Measurements from ENCODE around the gene PPIL4. TPM values are rescaled to one million over a fixed set of nuclear protein-coding genes. Genes with fewer than 3 reads are reported as not detected.

Gene PPIL4
- total and polyA plus RNA-seq, 7 donors, result 15.6 to 35.0 (median 31.3) TPM

GRCh38 chr6:149472241-149472640 is 73.6 kb downstream of the PPIL4 start:
- WGBS, 2 donors, result 83 to 86% methylated on average over 5 of the region's 5 CpGs
- Histone ChIP-seq H3K36me3 (no peaks in the 10 kb centered on the region), H3K27ac (no peak overlapping the region), H3K27me3 (no peaks in the 10 kb centered on the region), H3K9me3 (no peaks in the 10 kb centered on the region), H3K4me3 (no peak overlapping the region), H3K4me1 (peaks cover 0 to 10% (median 5%) of the 10 kb centered on the region in 4 donors)
- intact Hi-C loops (cut with DNase I), result no loop called here
- TF ChIP-seq EP300 (IDR thresholded peaks at IDR 0.05) (no peak), POLR2AphosphoS5 (IDR thresholded peaks at IDR 0.05) (no peak), POLR2A (IDR thresholded peaks at IDR 0.05) (no peak)
- TF ChIP-seq, protein P1, sequence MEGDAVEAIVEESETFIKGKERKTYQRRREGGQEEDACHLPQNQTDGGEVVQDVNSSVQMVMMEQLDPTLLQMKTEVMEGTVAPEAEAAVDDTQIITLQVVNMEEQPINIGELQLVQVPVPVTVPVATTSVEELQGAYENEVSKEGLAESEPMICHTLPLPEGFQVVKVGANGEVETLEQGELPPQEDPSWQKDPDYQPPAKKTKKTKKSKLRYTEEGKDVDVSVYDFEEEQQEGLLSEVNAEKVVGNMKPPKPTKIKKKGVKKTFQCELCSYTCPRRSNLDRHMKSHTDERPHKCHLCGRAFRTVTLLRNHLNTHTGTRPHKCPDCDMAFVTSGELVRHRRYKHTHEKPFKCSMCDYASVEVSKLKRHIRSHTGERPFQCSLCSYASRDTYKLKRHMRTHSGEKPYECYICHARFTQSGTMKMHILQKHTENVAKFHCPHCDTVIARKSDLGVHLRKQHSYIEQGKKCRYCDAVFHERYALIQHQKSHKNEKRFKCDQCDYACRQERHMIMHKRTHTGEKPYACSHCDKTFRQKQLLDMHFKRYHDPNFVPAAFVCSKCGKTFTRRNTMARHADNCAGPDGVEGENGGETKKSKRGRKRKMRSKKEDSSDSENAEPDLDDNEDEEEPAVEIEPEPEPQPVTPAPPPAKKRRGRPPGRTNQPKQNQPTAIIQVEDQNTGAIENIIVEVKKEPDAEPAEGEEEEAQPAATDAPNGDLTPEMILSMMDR (IDR thresholded peaks at IDR 0.05), result no peak
- DNase-seq, result no peak

- Histone ChIP-seq H3K36me3 (no peaks in the 10 kb centered on the region), H3K4me1 (peaks cover 0 to 10% (median 5%) of the 10 kb centered on the region in 4 donors), H3K27me3 (no peaks in the 10 kb centered on the region), H3K4me3 (no peak overlapping the region), H3K9me3 (no peaks in the 10 kb centered on the region), H3K27ac (no peak overlapping the region)
- 62 to 73% methylated on average over 3 of the region's 3 CpGs for WGBS, 2 donors
- TF ChIP-seq POLR2A (IDR thresholded peaks at IDR 0.05) (no peak), POLR2AphosphoS5 (IDR thresholded peaks at IDR 0.05) (no peak), EP300 (IDR thresholded peaks at IDR 0.05) (no peak)
- TF ChIP-seq, protein P1 (IDR thresholded peaks at IDR 0.05), result no peak
- intact Hi-C loops (cut with DNase I), result no loop called here
- DNase-seq, result no peak
Measured at GRCh38 chr6:149471801-149472200, 74.0 kb downstream of the PPIL4 start.

GRCh38 chr6:149470948-149471347 is 74.9 kb downstream of the PPIL4 start:
- no peaks in the 10 kb centered on the region for H3K27me3 ChIP-seq
- intact Hi-C loops (cut with DNase I), result no loop called here
- no peak overlapping the region for H3K4me3 ChIP-seq
- 94% methylated on average over 2 of the region's 2 CpGs for WGBS, 2 donors
- H3K36me3 ChIP-seq, result no peaks in the 10 kb centered on the region
- H3K9me3 ChIP-seq, result no peaks in the 10 kb centered on the region
- peaks cover 0 to 10% (median 5%) of the 10 kb centered on the region in 4 donors for H3K4me1 ChIP-seq
- TF ChIP-seq POLR2AphosphoS5 (IDR thresholded peaks at IDR 0.05) (no peak), POLR2A (IDR thresholded peaks at IDR 0.05) (no peak), EP300 (IDR thresholded peaks at IDR 0.05) (no peak)
- TF ChIP-seq, protein P1 (IDR thresholded peaks at IDR 0.05), result no peak
- no peak overlapping the region for H3K27ac ChIP-seq
- no peak for DNase-seq

GRCh38 chr6:149468179-149468578 is 77.7 kb downstream of the PPIL4 start:
- TF ChIP-seq POLR2AphosphoS5 (IDR thresholded peaks at IDR 0.05) (no peak), EP300 (IDR thresholded peaks at IDR 0.05) (no peak), POLR2A (IDR thresholded peaks at IDR 0.05) (no peak)
- TF ChIP-seq, protein P1 (IDR thresholded peaks at IDR 0.05), result no peak
- no peaks in the 10 kb centered on the region for H3K9me3 ChIP-seq
- intact Hi-C loops (cut with DNase I), result no loop called here
- H3K4me1 ChIP-seq, result peaks cover 0 to 21% (median 16%) of the 10 kb centered on the region in 4 donors
- H3K36me3 ChIP-seq, result no peaks in the 10 kb centered on the region
- WGBS, 2 donors, result 70% methylated on average over 2 of the region's 2 CpGs
- no peak for DNase-seq
- H3K4me3 ChIP-seq, result no peak overlapping the region
- no peaks in the 10 kb centered on the region for H3K27me3 ChIP-seq
- H3K27ac ChIP-seq, result no peak overlapping the region

DNA sequence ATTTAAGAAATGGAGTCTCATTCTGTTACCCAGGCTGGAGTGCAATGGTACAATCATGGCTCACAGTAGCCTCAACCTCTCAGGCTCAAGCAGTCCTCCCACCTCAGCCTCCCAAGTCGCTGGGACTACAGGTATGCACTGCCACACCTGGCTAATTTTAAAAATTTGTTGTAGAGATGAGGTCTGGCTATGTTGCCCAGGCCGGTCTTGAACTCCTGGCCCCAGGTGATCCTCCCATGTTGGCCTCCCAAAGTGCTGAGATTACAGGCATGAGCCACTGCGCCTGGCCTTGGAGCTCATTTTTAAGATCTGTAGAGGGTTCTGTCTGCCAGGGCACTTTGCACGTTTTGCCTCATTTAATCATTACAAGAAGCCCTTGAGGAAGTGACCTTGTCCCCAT is 78.6 kb downstream of the PPIL4 start:
- Histone ChIP-seq H3K9me3 (no peaks in the 10 kb centered on the region), H3K27ac (no peak overlapping the region), H3K4me3 (no peak overlapping the region), H3K4me1 (peaks cover 0 to 21% (median 16%) of the 10 kb centered on the region in 4 donors), H3K36me3 (no peaks in the 10 kb centered on the region), H3K27me3 (no peaks in the 10 kb centered on the region)
- TF ChIP-seq POLR2AphosphoS5 (IDR thresholded peaks at IDR 0.05) (no peak), EP300 (IDR thresholded peaks at IDR 0.05) (no peak), POLR2A (IDR thresholded peaks at IDR 0.05) (no peak)
- TF ChIP-seq, protein P1 (IDR thresholded peaks at IDR 0.05), result no peak
- intact Hi-C loops (cut with DNase I), result no loop called here
- DNase-seq, result no peak
- WGBS, 2 donors, result 73 to 80% methylated on average over 4 of the region's 4 CpGs

Data from sigmoid colon (tissue), 7 donors.